HFFc6 (cell line): ENCODE results near the gene EXOC2. TPM values are rescaled to one million over a fixed set of nuclear protein-coding genes. Genes with fewer than 3 reads are reported as not detected.

Experiments used
- DNase-seq: peaks from one replicate; pipeline ENCODE4 v3.0.0-alpha.2; 2018
- H3K27ac Mint-ChIP-seq: 2 replicates; pipeline ENCODE4 v1.8.0; 2020; ENCODE audit warnings: mild to moderate bottlenecking, mixed read lengths
- H3K27me3 Mint-ChIP-seq: 2 replicates; pipeline ENCODE4 v1.8.0; 2021; ENCODE audit warnings: mild to moderate bottlenecking, moderate library complexity, mixed read lengths; ENCODE audit not compliant: insufficient read depth
- H3K36me3 Mint-ChIP-seq: 2 replicates; pipeline ENCODE4 v1.8.0; 2021; ENCODE audit warnings: low read depth, mixed read lengths
- H3K4me1 Mint-ChIP-seq: 2 replicates; pipeline ENCODE4 v1.8.0; 2020; ENCODE audit warnings: low read depth, mixed read lengths
- H3K4me3 Mint-ChIP-seq: 2 replicates; pipeline ENCODE4 v1.8.0; 2020; ENCODE audit warnings: mild to moderate bottlenecking, moderate library complexity, mixed read lengths
- H3K9me3 Mint-ChIP-seq: 2 replicates; pipeline ENCODE4 v1.8.0; 2020; ENCODE audit warnings: mild to moderate bottlenecking, mixed read lengths
- total RNA-seq, 6 experiments: library from RNA; stranded (reverse); fragmentation: NEBNext Ultra II Directional; extraction: Animal tissue kit (Norgen Biotek cat#: 25700); gene quantifications; 2 replicates in 1 of 6; 3 replicates in 5 of 6; pipeline ENCODE4 v1.2.3, GENCODE V29; 2021
- TF ChIP-seq, protein P1 (sequence below): fragments of 200-600 bp; sonication (generic); IDR thresholded peaks from 2 replicates; pipeline ENCODE4 v1.5.0; 2021; ENCODE audit warnings: antibody characterized with exemption, mild to moderate bottlenecking

The EXOC2 gene
- total RNA-seq, 6 experiments from 2014 or later, result 19.3 to 22.4 (median 20.3) TPM

DNA sequence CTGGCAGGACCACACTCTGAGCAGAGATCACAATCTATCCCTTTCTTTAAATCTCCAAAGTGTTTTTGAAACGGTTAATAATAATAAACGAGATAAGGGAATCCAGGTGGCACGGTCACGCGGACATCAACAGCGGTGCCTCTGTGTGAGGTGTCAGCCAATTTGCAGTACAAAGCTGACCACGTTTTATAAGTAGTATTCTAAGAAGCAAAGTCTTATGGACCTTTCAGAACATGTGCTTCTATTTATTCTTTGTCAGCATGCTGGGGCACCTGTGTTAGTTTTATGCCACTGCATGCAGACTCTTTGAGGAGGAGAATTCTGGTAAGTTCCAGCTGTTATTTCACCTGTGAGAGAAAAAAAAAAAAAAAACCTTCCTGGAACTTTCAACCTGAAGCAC, 39.0 kb upstream of the EXOC2 start:
- Mint-ChIP-seq H3K9me3 (no peaks in the 10 kb centered on the region), H3K36me3 (no peaks in the 10 kb centered on the region), H3K4me3 (no peak overlapping the region), H3K27me3 (peaks cover 25% of the 10 kb centered on the region), H3K27ac (no peak overlapping the region), H3K4me1 (no peaks in the 10 kb centered on the region; the same call in 1 of the 2 replicates)
- TF ChIP-seq, protein P1, sequence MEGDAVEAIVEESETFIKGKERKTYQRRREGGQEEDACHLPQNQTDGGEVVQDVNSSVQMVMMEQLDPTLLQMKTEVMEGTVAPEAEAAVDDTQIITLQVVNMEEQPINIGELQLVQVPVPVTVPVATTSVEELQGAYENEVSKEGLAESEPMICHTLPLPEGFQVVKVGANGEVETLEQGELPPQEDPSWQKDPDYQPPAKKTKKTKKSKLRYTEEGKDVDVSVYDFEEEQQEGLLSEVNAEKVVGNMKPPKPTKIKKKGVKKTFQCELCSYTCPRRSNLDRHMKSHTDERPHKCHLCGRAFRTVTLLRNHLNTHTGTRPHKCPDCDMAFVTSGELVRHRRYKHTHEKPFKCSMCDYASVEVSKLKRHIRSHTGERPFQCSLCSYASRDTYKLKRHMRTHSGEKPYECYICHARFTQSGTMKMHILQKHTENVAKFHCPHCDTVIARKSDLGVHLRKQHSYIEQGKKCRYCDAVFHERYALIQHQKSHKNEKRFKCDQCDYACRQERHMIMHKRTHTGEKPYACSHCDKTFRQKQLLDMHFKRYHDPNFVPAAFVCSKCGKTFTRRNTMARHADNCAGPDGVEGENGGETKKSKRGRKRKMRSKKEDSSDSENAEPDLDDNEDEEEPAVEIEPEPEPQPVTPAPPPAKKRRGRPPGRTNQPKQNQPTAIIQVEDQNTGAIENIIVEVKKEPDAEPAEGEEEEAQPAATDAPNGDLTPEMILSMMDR, result no peak
- no peak for DNase-seq

DNA sequence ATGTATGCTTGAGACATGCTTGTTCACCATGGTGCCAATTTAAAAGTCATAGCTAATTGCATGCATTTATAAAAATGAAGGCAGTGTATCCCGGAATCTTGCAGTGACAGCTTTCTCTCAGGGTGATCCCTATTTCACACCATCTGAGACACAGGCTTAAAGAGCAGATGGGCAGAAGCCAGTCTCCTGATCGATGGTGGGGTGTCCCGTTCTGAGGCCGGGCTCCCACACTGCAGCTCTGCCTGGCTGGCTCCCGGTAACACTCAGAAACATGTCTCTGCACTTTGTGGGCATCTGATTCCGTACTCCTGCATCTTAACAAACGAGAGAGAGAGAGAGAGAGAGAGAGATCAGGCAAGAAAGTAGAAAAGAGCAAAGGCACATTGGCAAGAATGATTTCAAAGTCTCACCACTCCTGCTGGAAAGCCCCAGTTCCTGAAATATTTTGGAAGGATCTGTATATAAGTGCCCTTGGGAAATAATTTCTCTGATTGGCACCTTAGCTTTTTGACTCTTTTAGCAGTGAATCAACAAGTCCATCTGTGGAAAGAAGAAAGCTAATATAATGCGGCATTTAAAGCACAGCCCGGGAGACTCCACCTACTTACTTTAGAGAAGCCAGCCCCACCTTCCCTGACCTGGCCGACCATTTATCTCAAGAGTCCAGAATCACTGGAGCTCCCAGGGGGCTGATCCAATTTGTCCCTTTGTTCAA, 36.8 kb upstream of the EXOC2 start:
- Mint-ChIP-seq H3K27ac (no peak overlapping the region), H3K9me3 (no peaks in the 10 kb centered on the region), H3K4me3 (no peak overlapping the region), H3K4me1 (no peaks in the 10 kb centered on the region; the same call in 1 of the 2 replicates), H3K36me3 (no peaks in the 10 kb centered on the region), H3K27me3 (peaks cover 20% of the 10 kb centered on the region)
- TF ChIP-seq, protein P1, result no peak
- DNase-seq, result no peak

DNA sequence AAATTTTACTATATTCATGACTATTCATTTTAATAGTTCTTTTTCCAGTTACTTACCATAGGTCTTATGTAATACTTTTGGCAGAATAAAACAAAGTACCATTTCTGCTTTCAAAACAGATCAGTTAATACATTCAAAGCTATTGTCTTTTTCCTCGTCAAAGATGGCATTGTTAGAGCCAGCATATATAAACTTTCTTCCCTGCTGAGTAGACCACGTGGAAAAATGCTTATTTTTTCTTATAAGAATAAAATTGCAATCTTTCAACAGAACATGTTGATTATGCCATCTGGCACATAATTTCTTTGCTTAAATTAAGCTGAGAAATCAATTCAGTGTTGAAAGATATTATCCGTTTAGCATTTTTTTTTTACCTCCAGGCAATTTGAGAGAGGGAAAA, 34.9 kb upstream of the EXOC2 start:
- H3K4me3 Mint-ChIP-seq, result no peak overlapping the region
- no peaks in the 10 kb centered on the region for H3K36me3 Mint-ChIP-seq
- H3K9me3 Mint-ChIP-seq, result no peaks in the 10 kb centered on the region
- H3K27ac Mint-ChIP-seq, result no peak overlapping the region
- no peak for DNase-seq
- H3K27me3 Mint-ChIP-seq, result peaks cover 21% of the 10 kb centered on the region
- TF ChIP-seq, protein P1, result no peak
- H3K4me1 Mint-ChIP-seq, result no peaks in the 10 kb centered on the region; the same call in 1 of the 2 replicates

DNA sequence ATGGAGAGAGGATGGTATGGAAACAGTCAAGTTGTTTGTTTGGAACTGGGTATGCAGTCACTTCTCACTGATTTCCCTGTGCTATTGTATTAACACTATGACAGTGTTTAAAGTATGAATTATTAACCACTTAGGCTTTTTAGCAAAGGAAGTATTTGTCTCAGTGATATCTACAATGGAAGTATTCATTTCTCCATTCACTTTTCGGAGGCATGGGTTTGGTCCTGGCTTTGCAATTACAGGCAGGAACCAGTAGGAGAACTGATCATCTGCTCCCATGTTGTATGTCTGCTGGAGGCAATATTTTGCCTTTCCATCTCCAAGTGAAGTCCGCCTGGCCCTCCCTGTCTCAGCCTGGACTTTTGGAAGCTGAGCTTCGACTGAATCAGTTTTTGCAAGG, 30.6 kb upstream of the EXOC2 start:
- H3K9me3 Mint-ChIP-seq, result no peaks in the 10 kb centered on the region
- H3K27me3 Mint-ChIP-seq, result peaks cover 11% of the 10 kb centered on the region
- no peak overlapping the region for H3K4me3 Mint-ChIP-seq
- TF ChIP-seq, protein P1, result peak; percentile 51
- H3K4me1 Mint-ChIP-seq, result peaks cover 7% of the 10 kb centered on the region; the same call in 1 of the 2 replicates
- DNase-seq, result no peak
- H3K36me3 Mint-ChIP-seq, result no peaks in the 10 kb centered on the region
- no peak overlapping the region for H3K27ac Mint-ChIP-seq

DNA sequence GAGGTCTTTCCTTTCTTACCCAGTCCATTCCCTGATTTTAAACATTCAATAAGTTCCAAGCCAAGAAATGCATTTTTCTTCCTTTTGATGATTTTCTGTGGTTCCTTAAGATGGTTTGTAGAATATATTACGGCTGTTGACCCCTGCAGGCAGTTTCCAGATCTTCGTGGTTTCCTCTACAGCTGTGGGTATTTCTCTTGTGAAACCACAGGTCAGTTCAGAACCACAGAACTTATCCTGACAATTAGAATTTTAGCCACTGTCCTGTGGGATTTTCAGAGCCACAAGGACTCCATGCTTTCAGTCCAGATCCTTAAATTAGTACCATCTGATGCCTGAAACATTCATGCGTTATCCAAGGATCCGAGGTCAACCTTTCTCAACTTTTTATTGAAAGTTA, 29.7 kb upstream of the EXOC2 start:
- Mint-ChIP-seq H3K4me1 (peaks cover 7% of the 10 kb centered on the region; the same call in 1 of the 2 replicates), H3K36me3 (no peaks in the 10 kb centered on the region), H3K9me3 (no peaks in the 10 kb centered on the region), H3K27me3 (peaks cover 11% of the 10 kb centered on the region), H3K4me3 (no peak overlapping the region; the same call in 1 of the 2 replicates), H3K27ac (peak overlapping the region; percentile 9; the same call in 1 of the 2 replicates)
- DNase-seq, result peak; percentile 11
- TF ChIP-seq, protein P1, result no peak
